ENCODE data around the gene GAS6.

GAS6 gene

GRCh38 chr13:113901642-113902041 lies 37.8 kb upstream of the GAS6 start:
- Histone ChIP-seq H3K9ac (ENCODE audit: low read length) (peak overlapping the region; percentile 13), H3K4me1 (ENCODE audit: control insufficient read depth, insufficient read depth, low read length) (peaks cover 30% of the 10 kb centered on the region), H3K36me3 (ENCODE audit: control insufficient read depth, insufficient read depth, low read length, severe bottlenecking) (no peaks in the 10 kb centered on the region), H3K27me3 (replicated peaks; ENCODE audit: control insufficient read depth, insufficient read depth, low read length) (no peaks in the 10 kb centered on the region), H3K4me3 (ENCODE audit: low read length) (no peak overlapping the region), H3K9me3 (ENCODE audit: control insufficient read depth, low read length) (peaks cover 6% of the 10 kb centered on the region)
- no peak for DNase-seq (ENCODE audit: low read depth)

GRCh38 chr13:113901231-113901630 lies 37.4 kb upstream of the GAS6 start:
- peak overlapping the region; percentile 22 for H3K9ac ChIP-seq (ENCODE audit: low read length)
- peaks cover 6% of the 10 kb centered on the region for H3K9me3 ChIP-seq (ENCODE audit: control insufficient read depth, low read length)
- no peaks in the 10 kb centered on the region for H3K36me3 ChIP-seq (ENCODE audit: control insufficient read depth, insufficient read depth, low read length, severe bottlenecking)
- H3K4me3 ChIP-seq (ENCODE audit: low read length) = no peak overlapping the region
- no peaks in the 10 kb centered on the region for H3K27me3 ChIP-seq (replicated peaks; ENCODE audit: control insufficient read depth, insufficient read depth, low read length)
- DNase-seq (ENCODE audit: low read depth) = no peak
- peaks cover 32% of the 10 kb centered on the region for H3K4me1 ChIP-seq (ENCODE audit: control insufficient read depth, insufficient read depth, low read length)

- Histone ChIP-seq H3K4me3 (ENCODE audit: low read length) (no peak overlapping the region), H3K27me3 (replicated peaks; ENCODE audit: control insufficient read depth, insufficient read depth, low read length) (no peaks in the 10 kb centered on the region), H3K4me1 (ENCODE audit: control insufficient read depth, insufficient read depth, low read length) (peaks cover 34% of the 10 kb centered on the region), H3K9me3 (ENCODE audit: control insufficient read depth, low read length) (peaks cover 6% of the 10 kb centered on the region), H3K36me3 (ENCODE audit: control insufficient read depth, insufficient read depth, low read length, severe bottlenecking) (no peaks in the 10 kb centered on the region), H3K9ac (ENCODE audit: low read length) (peak overlapping the region; percentile 22)
- no peak for DNase-seq (ENCODE audit: low read depth)
Observed at GRCh38 chr13:113900646-113901045, 36.8 kb upstream of the GAS6 start.

GRCh38 chr13:113898391-113898790 lies 34.5 kb upstream of the GAS6 start:
- H3K9me3 ChIP-seq (ENCODE audit: control insufficient read depth, low read length) = peaks cover 6% of the 10 kb centered on the region
- H3K36me3 ChIP-seq (ENCODE audit: control insufficient read depth, insufficient read depth, low read length, severe bottlenecking) = no peaks in the 10 kb centered on the region
- no peak for DNase-seq (ENCODE audit: low read depth)
- peaks cover 38% of the 10 kb centered on the region for H3K4me1 ChIP-seq (ENCODE audit: control insufficient read depth, insufficient read depth, low read length)
- peak overlapping the region; percentile 14 for H3K9ac ChIP-seq (ENCODE audit: low read length)
- no peaks in the 10 kb centered on the region for H3K27me3 ChIP-seq (replicated peaks; ENCODE audit: control insufficient read depth, insufficient read depth, low read length)
- H3K4me3 ChIP-seq (ENCODE audit: low read length) = no peak overlapping the region

GRCh38 chr13:113897966-113898365 lies 34.1 kb upstream of the GAS6 start:
- Histone ChIP-seq H3K9me3 (ENCODE audit: control insufficient read depth, low read length) (peaks cover 6% of the 10 kb centered on the region), H3K36me3 (ENCODE audit: control insufficient read depth, insufficient read depth, low read length, severe bottlenecking) (no peaks in the 10 kb centered on the region), H3K27me3 (replicated peaks; ENCODE audit: control insufficient read depth, insufficient read depth, low read length) (no peaks in the 10 kb centered on the region), H3K4me1 (ENCODE audit: control insufficient read depth, insufficient read depth, low read length) (peaks cover 34% of the 10 kb centered on the region), H3K4me3 (ENCODE audit: low read length) (no peak overlapping the region), H3K9ac (ENCODE audit: low read length) (peak overlapping the region; percentile 44)
- DNase-seq (ENCODE audit: low read depth) = no peak

GRCh38 chr13:113897161-113897560 lies 33.3 kb upstream of the GAS6 start:
- peaks cover 32% of the 10 kb centered on the region for H3K4me1 ChIP-seq (ENCODE audit: control insufficient read depth, insufficient read depth, low read length)
- H3K9me3 ChIP-seq (ENCODE audit: control insufficient read depth, low read length) = peaks cover 13% of the 10 kb centered on the region
- DNase-seq (ENCODE audit: low read depth) = peak; percentile 78
- no peaks in the 10 kb centered on the region for H3K36me3 ChIP-seq (ENCODE audit: control insufficient read depth, insufficient read depth, low read length, severe bottlenecking)
- no peaks in the 10 kb centered on the region for H3K27me3 ChIP-seq (replicated peaks; ENCODE audit: control insufficient read depth, insufficient read depth, low read length)
- no peak overlapping the region for H3K4me3 ChIP-seq (ENCODE audit: low read length)
- peak overlapping the region; percentile 44 for H3K9ac ChIP-seq (ENCODE audit: low read length)

GRCh38 chr13:113895436-113895835 lies 31.6 kb upstream of the GAS6 start:
- no peaks in the 10 kb centered on the region for H3K27me3 ChIP-seq (replicated peaks; ENCODE audit: control insufficient read depth, insufficient read depth, low read length)
- DNase-seq (ENCODE audit: low read depth) = no peak
- H3K9me3 ChIP-seq (ENCODE audit: control insufficient read depth, low read length) = peaks cover 16% of the 10 kb centered on the region
- no peaks in the 10 kb centered on the region for H3K36me3 ChIP-seq (ENCODE audit: control insufficient read depth, insufficient read depth, low read length, severe bottlenecking)
- H3K4me3 ChIP-seq (ENCODE audit: low read length) = no peak overlapping the region
- H3K9ac ChIP-seq (ENCODE audit: low read length) = no peak overlapping the region
- H3K4me1 ChIP-seq (ENCODE audit: control insufficient read depth, insufficient read depth, low read length) = peaks cover 29% of the 10 kb centered on the region

GRCh38 chr13:113890774-113891480 lies 27.1 kb upstream of the GAS6 start:
- H3K36me3 ChIP-seq (ENCODE audit: control insufficient read depth, insufficient read depth, low read length, severe bottlenecking) = no peaks in the 10 kb centered on the region
- H3K9ac ChIP-seq (ENCODE audit: low read length) = no peak overlapping the region
- DNase-seq (ENCODE audit: low read depth) = no peak
- no peaks in the 10 kb centered on the region for H3K27me3 ChIP-seq (replicated peaks; ENCODE audit: control insufficient read depth, insufficient read depth, low read length)
- peaks cover 39% of the 10 kb centered on the region for H3K4me1 ChIP-seq (ENCODE audit: control insufficient read depth, insufficient read depth, low read length)
- H3K9me3 ChIP-seq (ENCODE audit: control insufficient read depth, low read length) = peaks cover 10% of the 10 kb centered on the region
- no peak overlapping the region for H3K4me3 ChIP-seq (ENCODE audit: low read length)

GRCh38 chr13:113889467-113889866 lies 25.6 kb upstream of the GAS6 start:
- no peak overlapping the region for H3K9ac ChIP-seq (ENCODE audit: low read length)
- no peaks in the 10 kb centered on the region for H3K36me3 ChIP-seq (ENCODE audit: control insufficient read depth, insufficient read depth, low read length, severe bottlenecking)
- no peaks in the 10 kb centered on the region for H3K27me3 ChIP-seq (replicated peaks; ENCODE audit: control insufficient read depth, insufficient read depth, low read length)
- no peak for DNase-seq (ENCODE audit: low read depth)
- H3K4me3 ChIP-seq (ENCODE audit: low read length) = no peak overlapping the region
- H3K9me3 ChIP-seq (ENCODE audit: control insufficient read depth, low read length) = peaks cover 10% of the 10 kb centered on the region
- peaks cover 30% of the 10 kb centered on the region for H3K4me1 ChIP-seq (ENCODE audit: control insufficient read depth, insufficient read depth, low read length)

GRCh38 chr13:113888701-113889330 lies 24.9 kb upstream of the GAS6 start:
- DNase-seq (ENCODE audit: low read depth) = no peak
- peaks cover 30% of the 10 kb centered on the region for H3K4me1 ChIP-seq (ENCODE audit: control insufficient read depth, insufficient read depth, low read length)
- no peak overlapping the region for H3K4me3 ChIP-seq (ENCODE audit: low read length)
- no peaks in the 10 kb centered on the region for H3K36me3 ChIP-seq (ENCODE audit: control insufficient read depth, insufficient read depth, low read length, severe bottlenecking)
- no peak overlapping the region for H3K9ac ChIP-seq (ENCODE audit: low read length)
- no peaks in the 10 kb centered on the region for H3K27me3 ChIP-seq (replicated peaks; ENCODE audit: control insufficient read depth, insufficient read depth, low read length)
- H3K9me3 ChIP-seq (ENCODE audit: control insufficient read depth, low read length) = peaks cover 10% of the 10 kb centered on the region

- peak; percentile 72 for DNase-seq (ENCODE audit: low read depth)
- Histone ChIP-seq H3K36me3 (ENCODE audit: control insufficient read depth, insufficient read depth, low read length, severe bottlenecking) (no peaks in the 10 kb centered on the region), H3K9me3 (ENCODE audit: control insufficient read depth, low read length) (peaks cover 9% of the 10 kb centered on the region), H3K4me3 (ENCODE audit: low read length) (no peak overlapping the region), H3K4me1 (ENCODE audit: control insufficient read depth, insufficient read depth, low read length) (peaks cover 31% of the 10 kb centered on the region), H3K27me3 (replicated peaks; ENCODE audit: control insufficient read depth, insufficient read depth, low read length) (no peaks in the 10 kb centered on the region), H3K9ac (ENCODE audit: low read length) (peak overlapping the region; percentile 27)
Observed at GRCh38 chr13:113887700-113888201, 23.9 kb upstream of the GAS6 start.

All from adipocyte (in vitro differentiated cells).